Panc1 (cell line): ENCODE results near the gene TGFBRAP1. TPM values are rescaled to one million over a fixed set of nuclear protein-coding genes. Genes with fewer than 3 reads are reported as not detected.

ENCODE experiments used
- ATAC-seq: fragments of 200-7000 bp; cut with Tn5 transposase; 2 replicates; pipeline ENCODE4 v1.9.1; 2020; ENCODE audit warnings: mild to moderate bottlenecking, moderate library complexity
- BruUV-seq: library from RNA; stranded (reverse); fragments of 400-500 nt; replicated peaks from 2 replicates; lab custom pipeline; 2021; lab: Mats Ljungman, UMichigan
- CTCF ChIA-PET: fragments of 300-600 bp; sonication (Branson Sonifier 250); formaldehyde crosslinking; loops from one replicate; lab custom pipeline; 2022; ENCODE audit warnings: antibody characterized with exemption; lab: Charles Lee
- POLR2A ChIA-PET: fragments of 300-600 bp; sonication (Branson Sonifier 250); formaldehyde crosslinking; loops from one replicate; lab custom pipeline; 2022; ENCODE audit warnings: antibody characterized with exemption; lab: Charles Lee
- DNase-seq: peaks from one replicate; pipeline ENCODE4 v3.0.0-alpha.2; 2010; ENCODE audit warnings: low read depth, low spot score
- H3K27ac ChIP-seq: 2 replicates; pipeline ENCODE4 v1.5.1; 2011; ENCODE audit warnings: mild to moderate bottlenecking, low read length, inconsistent platforms
- H3K27me3 ChIP-seq: fragments of 200-500 bp; sonication (Bioruptor generic); 2 replicates; pipeline ENCODE4 v1.6.0; 2014; ENCODE audit warnings: low read length, inconsistent platforms; ENCODE audit not compliant: control insufficient read depth, insufficient read depth
- H3K36me3 ChIP-seq: fragments of 200-500 bp; sonication (Bioruptor generic); 2 replicates; pipeline ENCODE4 v1.5.1; 2014; ENCODE audit warnings: inconsistent platforms, mild to moderate bottlenecking, low read length, moderate library complexity; ENCODE audit not compliant: control insufficient read depth, insufficient read depth
- H3K4me1 ChIP-seq: 2 replicates; pipeline ENCODE4 v1.5.1; 2011; ENCODE audit warnings: inconsistent platforms, mild to moderate bottlenecking, low read length, moderate library complexity; ENCODE audit not compliant: control insufficient read depth, insufficient read depth
- H3K4me3 ChIP-seq, 2 experiments: 2 replicates each; pipeline ENCODE4 v1.5.1; 2011 to 2012; ENCODE audit warnings: low read depth in 2 of 2, low read length in 2 of 2, mild to moderate bottlenecking in 2 of 2, inconsistent platforms in 1 of 2, moderate library complexity in 1 of 2
- H3K9me3 ChIP-seq: fragments of 200-500 bp; sonication (Bioruptor generic); 2 replicates; pipeline ENCODE4 v1.5.1; 2014; ENCODE audit warnings: low read depth, mild to moderate bottlenecking, inconsistent platforms, low read length, moderate library complexity; ENCODE audit not compliant: control insufficient read depth, insufficient read depth
- POLR2AphosphoS5 ChIP-seq: IDR thresholded peaks from 2 replicates; pipeline ENCODE4 v1.6.1; 2012; ENCODE audit warnings: mild to moderate bottlenecking, low read depth, low read length, moderate library complexity
- REST ChIP-seq, 2 experiments: IDR thresholded peaks; 2 replicates each; pipeline ENCODE4 v1.6.1; 2011 to 2012; ENCODE audit warnings: low read depth in 2 of 2, control low read depth in 1 of 2, low read length in 1 of 2, mild to moderate bottlenecking in 1 of 2, moderate library complexity in 1 of 2; ENCODE audit not compliant: insufficient read depth in 1 of 2
- SIN3A ChIP-seq: IDR thresholded peaks from 2 replicates; pipeline ENCODE4 v1.6.1; 2012; ENCODE audit warnings: low read depth, mild to moderate bottlenecking, low read length, moderate library complexity, borderline replicate concordance; ENCODE audit not compliant: insufficient read depth
- TCF7L2 ChIP-seq: IDR thresholded peaks from 2 replicates; pipeline ENCODE4 v1.6.1; 2011; ENCODE audit warnings: mild to moderate bottlenecking, low read depth, low read length, inconsistent platforms
- in situ Hi-C: cut with HindIII; loops from 2 replicates; pipeline ENCODE4 v1.10.0; 2016; ENCODE audit warnings: low sequenced_read_pairs, low pct_unique_long_range_greater_than_20kb
- intact Hi-C: fragments of 100-400 bp; cut with micrococcal nuclease; formaldehyde crosslinking; loops from one replicate; pipeline ENCODE4 v1.10.0; 2022; ENCODE audit not compliant: unreplicated experiment
- total RNA-seq: library from RNA; stranded (reverse); gene quantifications from one replicate; pipeline ENCODE4 v1.2.1, GENCODE V29; 2021; ENCODE audit not compliant: unreplicated experiment
- TF ChIP-seq, protein P1 (sequence below): fragments of 450-650 bp; IDR thresholded peaks from 2 replicates; pipeline ENCODE4 v1.5.1; 2017; ENCODE audit warnings: mild to moderate bottlenecking

TGFBRAP1 gene
- total RNA-seq, 1 experiment from 2014 or later: 32.7 TPM

DNA sequence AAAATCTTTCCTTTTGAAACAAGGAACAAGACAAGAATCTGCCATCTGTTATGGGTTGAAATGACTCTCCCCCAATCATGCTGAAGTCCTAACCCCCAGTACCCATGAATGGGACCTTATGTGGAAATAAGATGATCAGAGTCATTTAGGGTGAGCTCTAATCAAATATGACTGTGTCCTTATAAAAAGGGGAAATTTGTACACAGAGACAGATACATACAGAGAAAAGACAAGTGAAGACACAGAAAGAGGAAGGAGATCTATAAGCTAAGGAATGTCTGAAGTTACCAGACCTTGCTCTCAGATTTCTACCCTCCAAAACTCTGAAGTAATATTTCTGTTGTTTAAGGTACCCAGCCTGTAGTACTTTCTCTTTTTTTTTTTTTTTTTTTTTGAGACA is 15.7 kb downstream of the TGFBRAP1 start:
- Histone ChIP-seq H3K4me1 (no peaks in the 10 kb centered on the region), H3K9me3 (no peaks in the 10 kb centered on the region), H3K27ac (no peak overlapping the region), H3K36me3 (no peaks in the 10 kb centered on the region), H3K27me3 (no peaks in the 10 kb centered on the region), H3K4me3 (no peak overlapping the region)
- ATAC-seq: no peak
- no peak for DNase-seq
- in situ Hi-C loops (no loop called here), intact Hi-C loops (no loop called here)
- POLR2A ChIA-PET: no interaction called here
- no TSS peak for BruUV-seq
- TF ChIP-seq SIN3A: no peak
- TF ChIP-seq POLR2AphosphoS5: no peak
- TF ChIP-seq TCF7L2: no peak
- no peak for TF ChIP-seq REST (IDR thresholded peaks at IDR 0.05; ENCODE audit: insufficient read depth in 1 of 2, low read depth in 2 of 2, low read length in 1 of 2)
- CTCF ChIA-PET: interaction anchor here (0.7 kb wide), 1 partner anchor 97 kb away, joined by 9 read pairs; no protein-coding TSS in a partner anchor

DNA sequence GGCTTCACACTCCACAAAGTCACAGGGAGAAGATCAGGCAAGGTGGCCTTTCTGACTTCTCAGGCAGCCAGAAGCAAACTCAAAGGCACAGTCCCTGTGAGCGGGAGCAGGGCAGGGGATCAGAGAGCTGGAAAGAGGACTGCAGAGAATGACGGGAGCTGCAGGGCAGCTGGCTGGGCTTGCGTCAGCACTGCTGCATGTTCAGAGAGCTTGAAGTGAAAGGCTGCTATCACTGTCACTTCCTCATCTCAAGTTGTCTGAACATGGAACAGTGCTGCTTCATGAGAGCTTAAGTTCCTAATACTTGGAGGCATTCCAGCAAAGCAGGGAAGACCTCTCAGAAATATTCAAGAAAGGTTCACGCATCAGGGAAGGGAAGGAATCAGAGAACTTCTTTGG is 20.4 kb downstream of the TGFBRAP1 start:
- Histone ChIP-seq H3K36me3 (no peaks in the 10 kb centered on the region), H3K27me3 (no peaks in the 10 kb centered on the region), H3K4me3 (no peak overlapping the region), H3K9me3 (no peaks in the 10 kb centered on the region), H3K4me1 (no peaks in the 10 kb centered on the region), H3K27ac (no peak overlapping the region)
- ChIA-PET POLR2A (interaction anchor here (0.6 kb wide), 1 partner anchor 153 kb away, joined by 7 read pairs; no protein-coding TSS in a partner anchor), CTCF (no interaction called here)
- in situ Hi-C loops: no loop called here
- DNase-seq: no peak
- TF ChIP-seq TCF7L2 (no peak), REST (IDR thresholded peaks at IDR 0.05; ENCODE audit: insufficient read depth in 1 of 2, low read depth in 2 of 2, low read length in 1 of 2) (no peak), SIN3A (no peak)
- TF ChIP-seq, protein P1, sequence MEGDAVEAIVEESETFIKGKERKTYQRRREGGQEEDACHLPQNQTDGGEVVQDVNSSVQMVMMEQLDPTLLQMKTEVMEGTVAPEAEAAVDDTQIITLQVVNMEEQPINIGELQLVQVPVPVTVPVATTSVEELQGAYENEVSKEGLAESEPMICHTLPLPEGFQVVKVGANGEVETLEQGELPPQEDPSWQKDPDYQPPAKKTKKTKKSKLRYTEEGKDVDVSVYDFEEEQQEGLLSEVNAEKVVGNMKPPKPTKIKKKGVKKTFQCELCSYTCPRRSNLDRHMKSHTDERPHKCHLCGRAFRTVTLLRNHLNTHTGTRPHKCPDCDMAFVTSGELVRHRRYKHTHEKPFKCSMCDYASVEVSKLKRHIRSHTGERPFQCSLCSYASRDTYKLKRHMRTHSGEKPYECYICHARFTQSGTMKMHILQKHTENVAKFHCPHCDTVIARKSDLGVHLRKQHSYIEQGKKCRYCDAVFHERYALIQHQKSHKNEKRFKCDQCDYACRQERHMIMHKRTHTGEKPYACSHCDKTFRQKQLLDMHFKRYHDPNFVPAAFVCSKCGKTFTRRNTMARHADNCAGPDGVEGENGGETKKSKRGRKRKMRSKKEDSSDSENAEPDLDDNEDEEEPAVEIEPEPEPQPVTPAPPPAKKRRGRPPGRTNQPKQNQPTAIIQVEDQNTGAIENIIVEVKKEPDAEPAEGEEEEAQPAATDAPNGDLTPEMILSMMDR: no peak
- intact Hi-C loops: no loop called here
- ATAC-seq: no peak
- no TSS peak for BruUV-seq
